ENCODE measurements around the gene CYS1.

The CYS1 gene

DNA sequence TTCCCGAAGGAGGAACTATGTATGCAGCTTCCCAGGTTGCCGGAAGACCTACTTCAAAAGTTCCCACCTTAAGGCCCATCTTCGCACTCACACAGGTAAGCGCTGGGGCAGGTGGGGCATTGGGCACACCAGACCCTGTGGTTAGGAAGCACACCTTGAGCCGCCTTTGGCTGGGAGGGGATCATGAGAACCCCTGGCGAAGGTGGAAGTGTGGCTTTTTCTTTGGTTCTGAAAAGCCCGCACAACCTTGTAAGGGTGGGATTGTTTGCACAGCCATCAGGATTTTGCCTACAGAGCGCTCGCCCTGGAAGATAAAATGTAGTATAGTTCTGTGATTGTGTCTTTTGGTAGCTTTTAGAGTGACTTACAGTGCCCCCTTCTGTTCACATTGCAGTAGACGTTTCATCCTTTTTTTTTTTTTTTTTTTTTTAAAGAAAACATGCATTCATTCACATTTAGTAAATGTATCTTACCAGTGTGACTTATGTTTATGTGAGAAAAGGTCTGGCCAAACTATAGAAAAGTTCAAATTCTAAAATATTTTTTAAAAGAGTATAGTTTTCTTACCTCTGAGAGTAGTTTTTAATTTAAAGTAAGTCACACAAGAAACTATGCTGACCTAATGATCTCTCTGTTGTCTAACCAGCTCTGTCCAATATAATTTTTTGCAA, 31.6 kb downstream of the CYS1 start:
- in situ Hi-C loops (cut with MboI; ENCODE audit: low sequenced_read_pairs) = loop anchor here (25.0 kb wide), 1 partner anchor 236 kb away; no protein-coding TSS in a partner anchor

DNA sequence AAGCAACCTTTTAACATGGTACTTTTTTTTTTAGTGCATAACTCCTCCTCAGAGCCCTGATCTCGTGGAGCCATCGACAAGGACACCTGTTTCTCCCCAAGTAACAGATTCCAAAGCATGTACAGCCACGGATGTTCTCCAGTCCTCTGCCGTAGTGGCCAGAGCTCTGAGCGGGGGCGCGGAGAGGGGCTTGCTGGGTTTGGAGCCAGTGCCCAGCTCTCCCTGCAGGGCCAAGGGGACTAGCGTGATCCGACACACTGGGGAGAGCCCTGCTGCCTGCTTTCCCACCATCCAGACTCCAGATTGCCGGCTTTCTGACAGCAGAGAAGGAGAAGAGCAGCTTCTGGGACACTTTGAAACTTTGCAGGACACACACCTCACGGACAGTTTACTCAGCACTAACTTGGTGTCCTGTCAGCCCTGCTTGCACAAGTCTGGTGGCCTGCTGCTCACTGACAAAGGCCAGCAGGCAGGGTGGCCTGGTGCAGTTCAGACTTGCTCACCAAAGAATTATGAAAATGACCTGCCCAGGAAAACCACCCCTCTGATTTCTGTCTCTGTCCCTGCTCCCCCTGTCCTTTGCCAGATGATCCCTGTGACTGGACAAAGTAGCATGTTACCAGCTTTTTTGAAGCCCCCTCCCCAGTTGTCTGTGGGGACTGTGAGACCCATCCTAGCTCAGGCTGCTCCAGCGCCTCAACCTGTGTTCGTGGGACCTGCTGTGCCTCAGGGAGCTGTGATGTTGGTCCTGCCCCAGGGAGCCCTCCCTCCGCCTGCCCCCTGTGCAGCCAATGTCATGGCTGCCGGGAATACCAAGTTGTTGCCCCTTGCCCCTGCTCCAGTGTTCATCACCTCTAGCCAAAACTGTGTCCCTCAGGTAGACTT, 32.4 kb downstream of the CYS1 start:
- in situ Hi-C loops (cut with MboI; ENCODE audit: low sequenced_read_pairs) = loop anchor here (25.0 kb wide), 1 partner anchor 236 kb away; no protein-coding TSS in a partner anchor

DNA sequence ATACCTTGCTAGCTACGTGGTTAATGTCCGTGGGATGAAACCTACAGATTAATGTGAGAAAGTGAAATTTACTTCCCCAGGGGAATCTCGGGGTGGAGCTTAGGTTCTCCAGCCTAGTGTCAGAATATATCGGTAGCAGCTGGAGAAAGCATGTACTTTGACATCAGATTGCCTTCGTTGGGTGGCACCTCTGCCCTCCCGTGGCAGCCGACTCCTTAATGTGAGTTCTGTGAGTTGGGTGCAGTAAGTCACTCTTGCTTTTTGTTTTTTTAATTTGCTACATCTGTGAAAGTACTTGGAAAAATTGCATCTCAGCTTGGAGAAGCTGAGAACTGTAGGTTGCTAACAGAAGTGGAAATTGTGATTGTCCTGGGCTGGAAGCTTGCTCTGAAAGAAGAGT, 33.3 kb downstream of the CYS1 start:
- in situ Hi-C loops (cut with MboI; ENCODE audit: low sequenced_read_pairs) = loop anchor here (25.0 kb wide), 1 partner anchor 235 kb away; no protein-coding TSS in a partner anchor

GRCh38 chr2:10045561-10046355, 34.5 kb downstream of the CYS1 start:
- in situ Hi-C loops (cut with MboI; ENCODE audit: low sequenced_read_pairs) = loop anchor here (25.0 kb wide), 1 partner anchor 233 kb away; no protein-coding TSS in a partner anchor

DNA sequence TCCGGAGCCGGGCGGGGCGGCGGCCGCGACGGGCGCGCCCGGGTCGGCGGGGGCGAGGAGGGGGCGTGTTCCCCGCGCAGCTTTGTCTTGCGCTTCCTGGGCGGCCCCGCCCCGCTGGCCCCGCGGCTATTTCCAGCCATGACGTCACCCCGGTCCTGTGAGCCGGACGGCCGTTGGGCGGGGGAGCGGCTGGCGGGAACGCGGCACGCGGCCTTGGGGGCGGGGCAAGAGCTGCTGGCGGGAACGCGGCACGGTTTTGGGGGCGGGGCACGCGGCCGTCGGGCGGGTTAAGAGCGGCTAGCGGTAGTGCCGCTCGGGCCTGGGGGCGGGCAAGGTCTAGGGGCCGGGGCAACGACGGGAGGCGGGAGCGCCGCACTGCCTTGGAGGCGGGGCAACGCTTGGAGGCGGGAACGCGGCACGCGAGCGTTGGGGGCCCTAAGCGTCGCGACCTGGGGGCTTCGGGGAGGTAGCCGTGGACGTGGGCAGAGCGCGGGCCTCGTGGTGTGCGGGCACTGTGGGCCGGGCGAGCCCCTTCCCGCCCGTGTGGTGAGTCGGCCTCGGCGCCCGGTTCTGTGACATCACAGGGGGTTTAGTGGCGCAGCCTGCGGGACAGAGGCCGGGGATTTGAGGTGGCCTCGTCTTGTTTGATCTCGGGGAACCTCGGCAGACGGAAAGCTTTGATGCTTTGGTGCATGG, 36.2 kb downstream of the CYS1 start:
- in situ Hi-C loops (cut with MboI; ENCODE audit: low sequenced_read_pairs) = loop anchor here (25.0 kb wide), 1 partner anchor 232 kb away; no protein-coding TSS in a partner anchor

DNA sequence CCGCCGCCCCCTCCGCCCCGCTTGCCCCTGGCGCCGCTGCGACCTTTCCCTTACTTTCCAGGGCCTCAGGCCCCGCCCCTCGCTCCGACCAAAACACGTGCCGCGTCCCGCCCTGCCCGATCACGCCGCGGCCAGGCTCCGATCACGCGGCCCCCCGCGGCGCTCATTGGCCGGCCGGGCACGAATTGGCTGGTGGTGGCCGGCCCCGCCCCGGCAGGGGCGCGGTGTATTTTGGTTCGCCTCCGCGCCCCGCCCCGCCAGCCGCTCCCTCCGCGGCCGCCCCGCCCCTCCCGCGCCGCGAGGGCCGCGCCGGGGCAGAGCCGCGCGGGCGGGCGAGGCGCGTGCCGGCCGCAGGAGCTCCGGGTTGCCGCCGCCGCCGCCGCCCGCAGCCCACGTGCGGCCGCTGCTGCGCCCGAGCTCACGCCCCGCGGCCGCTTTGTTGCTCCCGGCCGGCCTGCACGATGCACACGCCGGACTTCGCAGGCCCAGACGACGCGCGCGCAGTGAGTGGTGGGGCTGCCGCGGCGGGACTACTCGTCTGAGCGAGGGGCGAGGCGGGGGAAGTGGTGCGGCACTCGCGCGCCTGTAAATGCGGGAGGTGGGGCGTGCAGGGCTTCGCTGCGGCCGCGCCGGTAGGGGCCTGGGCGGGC, 36.8 kb downstream of the CYS1 start, which contains the start of gene KLF11:
Gene KLF11, plus strand, starts transcription at position 295 of the 650 bp plus-strand sequence. Its CDS starts 167 bp downstream, at position 462.
- in situ Hi-C loops (cut with MboI; ENCODE audit: low sequenced_read_pairs) = loop anchor here (25.0 kb wide), 1 partner anchor 231 kb away; no protein-coding TSS in a partner anchor

DNA sequence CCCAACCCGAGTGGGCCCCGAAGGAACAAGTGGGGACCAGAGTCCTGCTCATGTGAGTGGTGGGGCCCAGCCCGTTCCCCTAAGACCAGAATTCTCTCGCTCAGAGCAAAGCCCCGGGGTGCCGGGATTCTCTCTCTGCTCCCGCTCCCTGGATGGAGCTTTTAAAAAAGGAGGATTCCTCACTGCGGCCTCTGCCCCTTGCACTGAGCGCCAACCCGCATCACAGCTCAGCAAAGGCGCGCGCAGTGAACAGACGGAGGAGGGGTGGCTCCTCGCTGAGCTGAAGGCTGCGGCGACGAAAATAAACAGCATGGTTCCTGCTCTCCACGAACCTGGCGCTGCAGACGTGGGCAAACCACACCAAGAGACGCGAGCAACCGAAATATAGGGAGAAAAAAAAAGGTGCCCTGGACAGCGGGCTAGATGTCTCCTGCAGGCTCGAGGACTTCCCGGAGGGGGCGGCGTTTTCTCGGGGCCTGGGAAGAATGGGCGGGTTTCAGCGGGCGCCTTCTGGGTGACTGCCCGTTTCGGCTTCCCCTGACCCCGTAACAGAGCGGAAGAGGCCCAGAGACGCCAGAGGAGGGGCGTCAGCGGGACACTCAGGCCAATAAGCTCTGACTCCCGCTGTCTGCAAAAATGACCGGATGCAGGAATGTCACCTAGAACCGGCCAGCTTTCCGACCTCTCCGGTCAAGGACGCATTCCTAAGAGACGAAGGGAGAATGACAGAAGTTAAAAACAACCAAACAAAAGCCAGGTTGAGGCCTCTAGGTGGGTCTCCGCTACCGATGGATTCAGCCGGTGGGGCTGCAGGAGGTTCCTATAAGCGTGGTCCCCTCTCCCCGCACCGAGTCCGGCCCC, 37.7 kb downstream of the CYS1 start:
- in situ Hi-C loops (cut with MboI; ENCODE audit: low sequenced_read_pairs) = loop anchor here (25.0 kb wide), 1 partner anchor 230 kb away; no protein-coding TSS in a partner anchor

DNA sequence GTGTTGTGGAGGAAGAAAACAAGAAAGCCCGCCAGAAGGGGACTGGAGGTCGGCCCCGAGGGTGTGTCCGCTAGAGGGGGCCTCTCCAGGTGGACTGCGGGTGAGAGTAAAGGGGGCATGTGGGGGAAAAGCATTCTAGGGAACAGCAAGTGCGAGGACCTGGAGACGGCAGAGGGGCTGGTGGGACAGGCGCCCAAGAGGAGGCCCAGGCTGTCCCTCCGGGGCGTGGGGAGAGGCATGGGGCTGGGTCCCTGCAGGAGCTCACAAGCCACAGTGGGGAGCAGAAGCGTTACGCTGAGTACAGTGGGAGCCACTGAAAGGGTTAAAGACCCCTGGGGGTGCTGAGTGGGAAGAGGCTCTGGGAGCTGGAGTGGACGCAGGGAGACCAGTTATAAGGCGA, 38.5 kb downstream of the CYS1 start:
- in situ Hi-C loops (cut with MboI; ENCODE audit: low sequenced_read_pairs) = loop anchor here (25.0 kb wide), 1 partner anchor 229 kb away; no protein-coding TSS in a partner anchor

- in situ Hi-C loops (cut with MboI; ENCODE audit: low sequenced_read_pairs) = loop anchor here (25.0 kb wide), 1 partner anchor 228 kb away; no protein-coding TSS in a partner anchor
Observed at GRCh38 chr2:10039658-10040410, 40.4 kb downstream of the CYS1 start.

- in situ Hi-C loops (cut with MboI; ENCODE audit: low sequenced_read_pairs) = loop anchor here (25.0 kb wide), 1 partner anchor 226 kb away; no protein-coding TSS in a partner anchor
Observed at GRCh38 chr2:10038716-10039115, 41.5 kb downstream of the CYS1 start.

DNA sequence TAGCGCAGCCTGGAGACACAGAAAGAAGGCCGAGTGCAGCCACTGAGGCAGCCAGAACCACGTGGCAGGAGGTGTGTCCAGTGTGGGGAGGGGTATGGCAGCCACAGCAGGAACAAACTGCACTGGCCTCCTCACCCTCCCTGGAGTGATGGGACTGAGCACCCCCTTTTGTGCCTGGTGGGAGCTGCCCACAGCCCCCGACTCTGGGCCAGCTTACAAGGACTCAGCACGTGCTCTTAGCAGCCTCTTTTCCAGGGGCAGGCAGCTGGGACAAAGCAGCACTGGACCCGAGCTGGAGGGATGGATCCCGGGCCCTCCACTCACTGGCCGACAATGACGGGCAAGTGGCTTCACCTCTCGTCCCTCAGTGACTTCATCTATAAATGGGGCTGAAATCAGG, 42.1 kb downstream of the CYS1 start:
- in situ Hi-C loops (cut with MboI; ENCODE audit: low sequenced_read_pairs) = loop anchor here (25.0 kb wide), 1 partner anchor 226 kb away; no protein-coding TSS in a partner anchor

GRCh38 chr2:10036095-10036884, 43.9 kb downstream of the CYS1 start:
- in situ Hi-C loops (cut with MboI; ENCODE audit: low sequenced_read_pairs) = loop anchor here (25.0 kb wide), 1 partner anchor 224 kb away; no protein-coding TSS in a partner anchor

GRCh38 chr2:10035633-10036032, 44.6 kb downstream of the CYS1 start:
- in situ Hi-C loops (cut with MboI; ENCODE audit: low sequenced_read_pairs) = loop anchor here (25.0 kb wide), 1 partner anchor 223 kb away; no protein-coding TSS in a partner anchor

- in situ Hi-C loops (cut with MboI; ENCODE audit: low sequenced_read_pairs) = loop anchor here (25.0 kb wide), 1 partner anchor 223 kb away; no protein-coding TSS in a partner anchor
Observed at GRCh38 chr2:10035053-10035422, 45.2 kb downstream of the CYS1 start.

DNA sequence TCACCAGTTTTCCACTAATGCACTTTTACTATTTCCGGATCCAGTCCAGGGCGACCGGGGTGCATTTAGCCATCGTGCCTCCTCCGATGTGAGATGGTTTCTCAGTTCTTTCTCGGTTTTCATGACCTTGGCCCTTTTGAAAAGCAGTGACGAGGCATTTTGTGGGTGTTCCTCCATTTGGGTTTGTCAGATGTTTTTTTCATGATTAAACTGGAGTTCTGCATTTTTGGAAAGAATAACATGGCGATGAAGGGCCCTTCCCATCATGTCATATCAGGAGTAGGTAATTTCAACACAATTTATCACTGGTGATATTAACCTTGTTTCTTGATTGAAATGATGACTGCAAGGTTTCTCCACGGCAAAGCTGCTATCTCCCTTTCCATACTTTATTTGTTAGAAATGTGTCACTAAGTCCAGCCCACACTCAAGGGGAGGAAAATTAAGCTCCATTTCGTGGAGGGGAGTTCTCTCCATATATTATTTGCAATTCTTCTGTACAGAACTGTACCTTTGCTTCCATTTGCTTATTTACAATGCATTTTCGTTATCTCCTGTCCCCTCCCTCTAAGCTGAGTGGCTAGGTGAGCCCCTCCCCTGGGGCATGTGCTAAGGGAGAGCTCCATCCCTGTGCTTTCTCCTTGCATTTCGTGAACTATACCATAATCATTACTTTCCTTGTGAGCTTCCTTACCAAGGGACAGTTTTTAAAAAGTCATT, 45.7 kb downstream of the CYS1 start:
- in situ Hi-C loops (cut with MboI; ENCODE audit: low sequenced_read_pairs) = loop anchor here (25.0 kb wide), 1 partner anchor 222 kb away; no protein-coding TSS in a partner anchor
